ENCODE measurements around the gene ZNF776.

- no peak for TF ChIP-seq CTCF (conservative IDR thresholded peaks at IDR 0.05; ENCODE audit: low read depth, low read length)
- TF ChIP-seq EZH2 (IDR thresholded peaks at IDR 0.05; ENCODE audit: low read length, unreplicated experiment): no peak
Measured at GRCh38 chr19:57719901-57720519, 26.6 kb upstream of the ZNF776 start.
